ENCODE data around the gene SAE1.
"Not testable (repeated sequence)": the region's sequence is repeated elsewhere in the genome, so short reads cannot be mapped to it uniquely, and the experiment has no call there.

SAE1 gene

GRCh38 chr19:47132194-47132852, 1.7 kb downstream of the SAE1 start:
- no peak for FAIRE-seq

- FAIRE-seq, result no peak
These were observed 2.4 kb downstream of the SAE1 start for GRCh38 chr19:47133021-47133471.

GRCh38 chr19:47134545-47134944, 3.9 kb downstream of the SAE1 start:
- FAIRE-seq, result no peak

GRCh38 chr19:47135156-47135555, 4.5 kb downstream of the SAE1 start:
- no peak for FAIRE-seq

- not testable (repeated sequence) for FAIRE-seq
These were observed 10.6 kb downstream of the SAE1 start for GRCh38 chr19:47141252-47141651.

- no peak for FAIRE-seq
These were observed 11.1 kb downstream of the SAE1 start for GRCh38 chr19:47141695-47142094.

- no peak for FAIRE-seq
These were observed 12.1 kb downstream of the SAE1 start for GRCh38 chr19:47142779-47143178.

- FAIRE-seq, result no peak
These were observed 12.9 kb downstream of the SAE1 start for GRCh38 chr19:47143322-47144073.

GRCh38 chr19:47144630-47145029, 14.0 kb downstream of the SAE1 start:
- FAIRE-seq, result no peak

GRCh38 chr19:47145639-47146486, 15.2 kb downstream of the SAE1 start:
- no peak for FAIRE-seq

GRCh38 chr19:47146920-47147319, 16.3 kb downstream of the SAE1 start:
- FAIRE-seq, result no peak

GRCh38 chr19:47151627-47152026, 21.0 kb downstream of the SAE1 start:
- FAIRE-seq, result no peak

- no peak for FAIRE-seq
These were observed 21.6 kb downstream of the SAE1 start for GRCh38 chr19:47152205-47152604.

- FAIRE-seq, result no peak
These were observed 22.0 kb downstream of the SAE1 start for GRCh38 chr19:47152632-47153031.

- FAIRE-seq, result no peak
These were observed 22.6 kb downstream of the SAE1 start for GRCh38 chr19:47153266-47153665.

- no peak for FAIRE-seq
These were observed 24.5 kb downstream of the SAE1 start for GRCh38 chr19:47155148-47155547.

- FAIRE-seq, result no peak
These were observed 26.3 kb downstream of the SAE1 start for GRCh38 chr19:47156861-47157430.

- FAIRE-seq, result no peak
These were observed 27.0 kb downstream of the SAE1 start for GRCh38 chr19:47157431-47158321.

GRCh38 chr19:47158367-47158791, 27.7 kb downstream of the SAE1 start:
- no peak for FAIRE-seq

GRCh38 chr19:47158879-47159503, 28.4 kb downstream of the SAE1 start:
- FAIRE-seq, result no peak

GRCh38 chr19:47161876-47162489, 31.3 kb downstream of the SAE1 start:
- FAIRE-seq, result no peak
